Activated T-cell treated with anti-CD3 and anti-CD28 coated beads, Interleukin-2, amount 50 U/mL, for 48 hours (primary cell): Measurements from ENCODE around the gene ILRUN.
A peak's percentile ranks its signal among the peaks of the same experiment; 100 is the strongest.
"Not testable (repeated sequence)": the region's sequence is repeated elsewhere in the genome, so short reads cannot be mapped to it uniquely, and the experiment has no call there.

ENCODE experiments used
- DNase-seq, 2 experiments: peaks; one replicate each; pipeline ENCODE4 v3.0.0-alpha.2; 2020

Gene ILRUN

DNA sequence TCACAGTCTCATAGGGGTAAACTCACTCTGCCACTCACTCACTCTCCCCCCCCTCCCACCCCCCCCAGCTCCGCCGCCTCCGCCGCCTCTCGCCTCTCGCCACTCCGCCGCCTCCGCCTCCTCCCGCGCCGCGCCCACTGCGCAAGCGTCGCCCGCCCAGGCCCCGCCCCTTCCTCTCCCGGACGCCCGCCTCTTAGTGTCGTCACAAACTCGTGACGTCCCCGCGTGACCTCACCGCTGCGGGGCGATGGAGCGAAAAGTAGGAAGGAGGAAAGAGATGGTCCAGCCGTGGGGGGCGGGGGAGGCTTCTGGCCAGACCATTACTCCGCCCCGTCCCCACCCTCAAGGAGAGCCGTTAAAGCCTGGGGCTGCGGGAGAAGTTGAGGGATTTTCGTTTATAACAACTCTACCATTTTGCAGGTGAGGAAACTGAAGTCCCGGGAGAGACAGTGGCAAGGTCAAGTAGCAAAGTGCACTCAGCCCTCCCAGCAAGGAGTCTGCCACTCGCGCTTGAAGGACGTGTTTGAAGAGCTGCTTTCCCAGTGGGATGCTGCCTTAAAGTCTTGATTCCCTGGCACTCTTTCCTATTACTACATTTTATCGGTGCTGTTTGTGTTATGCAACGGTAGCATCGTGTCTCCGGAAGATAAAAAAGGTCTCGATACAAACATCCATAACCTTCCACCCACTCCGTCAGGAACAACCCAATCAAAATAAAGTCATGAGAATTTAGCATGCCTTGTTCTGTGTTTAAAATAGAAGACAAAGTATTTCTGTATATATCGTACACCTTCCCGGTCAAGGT, at the start of gene ILRUN:
ILRUN (minus strand) TSS at position 29 of the 805 bp plus-strand sequence. CDS start 164 bp downstream, outside the sequence.
- DNase-seq: peak; percentile 98

DNA sequence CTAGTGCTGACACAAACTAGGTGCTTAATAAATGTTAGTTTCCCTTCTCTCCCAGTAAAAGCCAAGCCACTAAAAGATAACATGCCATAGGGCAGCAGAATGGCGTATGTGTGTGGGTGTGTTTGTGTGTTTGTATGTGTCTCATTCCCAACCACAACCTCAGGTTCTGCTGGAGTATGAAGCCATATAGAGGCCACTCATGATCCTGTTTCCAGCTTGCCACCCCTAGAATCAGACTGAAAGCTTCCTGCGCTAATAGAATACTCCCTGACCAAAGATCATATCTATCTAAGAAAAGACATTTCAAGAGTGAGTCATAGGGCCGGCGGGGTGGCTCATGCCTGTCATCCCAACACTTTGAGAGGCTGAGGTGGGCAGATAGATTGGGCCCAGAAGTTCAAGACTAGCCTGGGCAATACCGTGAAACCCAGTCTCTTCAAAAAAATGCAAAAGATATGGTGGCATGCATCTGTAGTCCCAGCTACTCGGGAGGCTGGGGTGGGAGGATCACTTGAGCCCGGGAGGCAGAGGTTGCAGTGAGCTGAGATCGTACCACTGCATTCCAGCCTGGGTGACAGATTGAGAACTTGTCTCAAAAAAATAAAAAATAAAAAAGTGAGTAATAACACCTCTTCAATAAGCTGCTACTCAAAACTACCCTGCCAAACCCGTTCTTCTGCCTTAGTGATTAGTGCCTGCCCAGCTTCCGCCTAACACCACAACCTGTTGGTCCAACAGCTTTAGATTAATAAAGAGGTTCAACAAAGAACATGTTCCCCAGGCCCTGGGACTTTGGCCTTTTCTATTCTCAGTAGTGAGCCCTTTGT, 48.9 kb upstream of the ILRUN start:
- peak; percentile 36 to 37 for DNase-seq

DNA sequence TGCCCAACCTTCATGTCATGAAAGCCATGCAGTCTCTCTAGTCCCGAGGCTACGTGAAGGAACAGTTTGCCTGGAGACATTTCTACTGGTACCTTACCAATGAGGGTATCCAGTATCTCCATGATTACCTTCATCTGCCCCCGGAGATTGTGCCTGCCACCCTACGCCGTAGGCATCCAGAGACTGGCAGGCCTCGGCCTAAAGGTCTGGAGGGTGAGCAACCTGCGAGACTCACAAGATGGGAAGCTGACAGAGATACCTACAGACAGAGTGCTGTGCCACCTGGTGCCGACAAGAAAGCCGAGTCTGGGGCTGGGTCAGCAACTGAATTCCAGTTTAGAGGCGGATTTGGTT, 47.7 kb upstream of the ILRUN start:
- DNase-seq: not testable (repeated sequence)

DNA sequence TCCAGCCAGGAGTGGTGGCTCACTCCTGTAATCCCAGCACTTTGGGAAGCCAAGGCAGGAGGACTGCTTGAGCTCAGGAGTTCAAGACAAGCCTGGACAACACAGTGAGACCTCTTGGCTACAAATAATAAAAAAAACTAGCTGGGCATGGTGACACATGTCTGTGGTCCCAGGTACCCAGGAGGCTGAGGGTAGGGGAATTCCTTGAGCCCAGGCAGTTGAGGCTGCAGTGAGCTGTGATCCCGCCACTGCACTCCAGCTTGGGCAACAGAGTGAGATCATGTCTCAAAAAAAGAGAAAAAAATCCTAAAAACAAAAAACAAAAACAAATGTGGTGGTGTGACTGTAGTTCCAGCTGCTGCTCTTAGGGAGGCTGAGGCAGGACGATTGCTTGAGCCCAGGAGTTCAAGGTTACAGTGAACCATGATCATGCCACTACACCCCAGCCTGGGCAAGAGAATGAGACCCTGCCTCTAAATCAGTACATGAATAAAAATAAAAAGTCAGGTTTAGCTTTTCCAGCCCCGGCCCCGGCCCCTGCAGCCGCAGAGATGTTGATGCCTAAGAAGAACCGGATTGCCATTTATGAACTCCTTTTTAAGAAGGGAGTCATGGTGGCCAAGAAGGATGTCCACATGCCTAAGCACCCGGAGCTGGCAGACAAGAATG, 47.2 kb upstream of the ILRUN start:
- no peak for DNase-seq

DNA sequence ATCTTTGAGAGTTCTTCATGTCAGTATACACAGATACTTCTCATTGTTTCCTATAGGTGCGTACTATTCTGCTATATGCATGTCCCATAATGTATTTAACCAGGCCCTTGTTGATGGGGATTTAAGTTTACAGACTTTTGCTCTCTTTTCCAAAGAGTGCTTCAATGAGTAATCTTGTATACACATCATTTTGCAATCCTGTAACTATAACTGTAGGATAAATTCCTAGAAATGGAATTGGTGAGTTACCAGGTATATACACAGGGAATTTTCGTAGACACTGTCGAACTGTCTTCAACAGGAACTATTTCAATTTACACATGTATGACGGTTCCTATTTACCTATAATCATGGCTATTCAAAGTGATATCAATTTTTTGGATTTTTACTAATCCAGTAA, 45.5 kb upstream of the ILRUN start:
- no peak for DNase-seq

DNA sequence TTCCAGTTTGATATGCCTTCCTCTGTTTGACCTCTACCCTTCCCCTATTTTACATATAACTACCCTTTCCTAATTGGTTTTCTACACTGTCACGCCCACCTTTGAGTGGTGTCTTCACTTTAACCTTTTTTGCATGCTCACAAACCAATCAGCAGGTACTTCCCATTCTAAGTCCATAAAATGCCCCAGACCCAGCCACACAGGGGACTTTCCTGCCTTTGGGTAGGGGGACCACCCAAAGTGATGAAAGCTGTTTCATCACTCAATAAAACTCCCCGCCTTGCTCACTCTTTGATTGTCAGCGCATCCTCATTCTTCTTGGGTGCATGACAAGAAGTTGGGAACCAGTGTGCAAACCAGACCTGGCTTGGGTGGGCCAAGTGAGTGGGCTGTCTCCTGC, 40.3 kb upstream of the ILRUN start:
- no peak for DNase-seq

DNA sequence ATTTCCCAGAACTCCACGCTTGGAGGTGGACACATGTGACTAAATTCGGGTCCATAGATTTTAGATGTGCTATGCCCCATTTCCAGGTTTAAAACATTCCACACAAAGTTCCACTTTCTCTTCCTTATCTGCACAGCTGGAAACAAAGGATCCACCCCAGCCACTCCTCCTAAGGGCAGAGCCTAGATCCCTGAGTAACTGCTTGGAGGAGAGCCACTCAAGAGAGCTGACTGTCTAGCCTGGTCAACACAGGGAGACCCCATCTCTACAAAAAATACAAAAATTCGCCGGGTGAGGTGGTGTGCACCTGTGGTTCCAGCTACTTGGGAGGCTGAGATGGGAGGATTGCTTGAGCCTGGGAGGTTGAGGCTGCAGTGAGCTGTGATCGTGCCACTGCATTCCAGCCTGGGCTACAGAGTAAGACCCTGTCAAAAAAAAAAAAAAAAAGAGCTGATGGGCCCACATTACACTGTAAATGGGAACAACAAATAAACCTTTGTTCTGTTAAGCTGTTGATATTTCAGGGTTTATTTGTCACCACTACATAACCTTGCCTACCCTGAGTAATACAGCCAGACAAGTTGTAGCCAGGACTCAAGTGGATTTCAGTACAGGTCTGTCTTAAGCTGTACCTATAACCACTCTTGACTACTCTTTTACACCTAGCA, 35.0 kb upstream of the ILRUN start:
- no peak for DNase-seq

DNA sequence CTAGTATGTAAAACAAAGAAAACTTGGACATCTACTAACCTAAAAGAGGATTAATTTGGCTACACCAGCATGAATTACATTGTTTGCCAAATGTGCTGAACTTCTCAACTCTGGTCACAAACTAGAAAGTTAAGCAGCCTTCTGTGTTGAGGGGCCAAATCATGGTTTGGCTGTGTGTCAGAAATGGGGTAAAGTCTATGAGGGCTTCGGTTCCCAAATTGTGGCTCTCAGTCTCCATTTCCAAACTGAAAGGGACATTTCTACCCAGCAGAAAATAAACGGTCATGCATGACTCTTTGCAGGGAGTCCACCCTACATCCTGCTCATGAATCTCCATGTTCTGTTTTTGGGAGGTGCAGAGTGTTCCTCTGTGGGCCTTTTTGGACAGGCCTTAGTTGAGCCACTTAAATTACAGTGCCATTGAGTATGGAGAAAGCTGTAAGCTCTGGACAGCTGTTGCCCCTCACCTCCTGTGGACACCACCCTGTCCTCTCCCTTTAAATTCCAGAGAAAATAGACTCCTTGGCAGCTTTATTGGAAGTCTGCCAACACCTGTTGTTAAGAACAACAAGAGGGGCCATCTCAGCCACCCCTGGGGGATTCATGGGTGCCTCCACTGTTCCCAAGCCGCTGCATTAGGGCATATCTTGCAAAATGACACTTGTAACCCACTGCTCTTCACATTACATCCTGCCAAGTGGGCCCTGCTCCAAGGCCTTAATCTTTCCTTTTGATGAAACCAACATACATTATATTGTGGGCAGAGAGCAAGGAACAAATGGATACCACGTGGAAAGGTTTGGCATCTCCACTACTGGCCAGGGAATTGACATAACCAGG, 33.3 kb upstream of the ILRUN start:
- DNase-seq: no peak

DNA sequence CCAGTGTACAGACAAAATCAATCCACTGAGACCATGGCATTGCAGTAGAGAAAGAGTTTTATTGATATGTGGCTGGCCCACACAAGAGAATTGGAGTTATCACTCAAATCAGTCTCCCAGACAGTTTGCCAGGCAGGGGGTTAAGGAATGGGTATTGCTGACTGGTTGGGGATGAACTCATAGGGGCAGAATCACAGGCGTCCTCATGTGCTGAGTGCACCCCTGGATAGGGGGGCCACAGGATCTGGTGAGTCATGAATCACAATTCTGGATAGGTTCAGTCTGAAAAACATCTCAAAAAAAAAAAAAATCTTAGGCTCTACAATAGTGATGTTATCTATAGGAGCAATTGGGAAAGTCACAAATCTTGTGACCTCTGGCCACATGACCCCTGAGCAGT, 29.5 kb upstream of the ILRUN start:
- no peak for DNase-seq

DNA sequence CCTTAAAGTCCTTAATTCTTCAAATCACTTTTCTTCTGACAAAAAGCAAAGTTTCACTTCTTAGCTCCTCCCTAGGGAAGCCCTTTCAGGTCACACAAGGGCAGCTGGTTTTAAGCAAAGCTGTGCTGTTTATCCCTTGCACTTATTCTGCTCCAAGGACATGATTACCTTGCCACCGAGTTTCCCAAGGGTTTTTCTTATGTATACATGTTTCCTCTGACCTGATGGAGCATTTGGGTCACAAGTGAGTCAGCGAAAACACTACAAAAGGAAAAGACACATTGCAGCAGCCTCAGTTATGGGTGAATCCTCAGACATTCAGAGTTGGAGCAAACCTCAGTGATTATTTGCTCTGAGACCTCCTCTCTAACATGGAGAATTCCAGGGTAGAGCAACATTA, 26.6 kb upstream of the ILRUN start:
- DNase-seq: no peak

DNA sequence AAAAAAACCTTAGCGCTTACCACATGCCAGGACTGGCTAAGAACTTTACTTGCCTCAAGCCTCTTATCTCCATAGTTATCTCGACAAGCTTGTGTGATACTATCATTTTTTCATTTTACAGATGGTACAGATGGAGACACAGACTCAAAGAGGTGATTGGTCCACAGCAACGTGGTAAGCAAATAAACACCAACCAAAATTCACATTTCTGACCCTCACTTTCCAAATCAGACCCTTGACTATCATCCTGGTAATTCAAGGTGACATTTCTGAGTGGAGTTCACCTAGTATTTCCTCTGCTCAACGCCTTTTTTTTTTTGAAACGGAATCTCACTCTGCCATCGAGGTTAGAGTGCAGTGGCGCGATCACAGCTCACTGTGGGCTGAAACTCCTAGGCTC, 25.9 kb upstream of the ILRUN start:
- DNase-seq: no peak

DNA sequence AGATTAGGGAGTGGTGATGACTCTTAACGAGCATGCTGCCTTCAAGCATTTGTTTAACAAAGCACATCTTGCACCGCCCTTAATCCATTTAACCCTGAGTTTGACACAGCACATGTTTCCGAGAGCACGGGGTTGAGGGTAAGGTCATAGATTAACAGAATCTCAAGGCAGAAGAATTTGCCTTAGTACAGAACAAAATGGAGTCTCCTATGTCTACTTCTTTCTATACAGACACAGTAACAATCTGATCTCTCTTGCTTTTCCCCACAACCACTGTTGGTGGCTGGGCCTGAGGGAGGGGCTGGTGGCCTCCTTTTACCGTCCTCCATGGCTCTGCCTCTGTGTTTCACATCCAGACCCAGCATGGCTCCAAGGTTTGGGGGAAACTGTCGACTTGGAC, 23.6 kb upstream of the ILRUN start:
- not testable (repeated sequence) for DNase-seq

DNA sequence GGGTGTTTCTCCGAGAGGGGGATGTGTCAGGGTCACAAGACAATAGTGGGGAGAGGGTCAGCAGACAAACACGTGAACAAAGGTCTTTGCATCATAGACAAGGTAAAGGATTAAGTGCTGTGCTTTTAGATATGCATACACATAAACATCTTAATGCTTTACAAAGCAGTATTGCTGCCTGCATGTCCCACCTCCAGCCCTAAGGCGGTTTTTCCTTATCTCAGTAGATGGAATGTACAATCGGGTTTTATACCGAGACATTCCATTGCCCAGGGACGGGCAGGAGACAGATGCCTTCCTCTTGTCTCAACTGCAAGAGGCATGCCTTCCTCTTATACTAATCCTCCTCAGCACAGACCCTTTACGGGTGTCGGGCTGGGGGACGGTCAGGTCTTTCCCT, 23.1 kb upstream of the ILRUN start:
- DNase-seq: not testable (repeated sequence)

DNA sequence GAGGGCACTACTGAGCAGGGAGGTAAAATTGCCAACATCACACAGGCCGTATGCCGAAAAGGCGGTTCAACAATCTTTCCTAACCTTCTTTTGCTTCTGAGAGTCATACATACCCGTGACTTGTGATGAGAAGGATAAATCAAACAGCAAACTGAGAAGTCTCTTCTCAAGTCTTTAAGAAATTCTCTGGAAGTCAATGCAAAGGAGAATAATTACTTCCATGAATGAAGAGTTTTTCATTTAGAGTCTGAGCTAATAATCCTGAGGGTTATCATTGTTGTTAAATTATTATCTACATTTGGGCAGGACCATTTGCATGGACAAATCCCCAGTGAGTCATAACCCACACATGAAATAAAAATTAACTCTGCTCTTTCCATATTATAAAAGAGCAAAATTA, 22.4 kb upstream of the ILRUN start:
- DNase-seq: no peak

DNA sequence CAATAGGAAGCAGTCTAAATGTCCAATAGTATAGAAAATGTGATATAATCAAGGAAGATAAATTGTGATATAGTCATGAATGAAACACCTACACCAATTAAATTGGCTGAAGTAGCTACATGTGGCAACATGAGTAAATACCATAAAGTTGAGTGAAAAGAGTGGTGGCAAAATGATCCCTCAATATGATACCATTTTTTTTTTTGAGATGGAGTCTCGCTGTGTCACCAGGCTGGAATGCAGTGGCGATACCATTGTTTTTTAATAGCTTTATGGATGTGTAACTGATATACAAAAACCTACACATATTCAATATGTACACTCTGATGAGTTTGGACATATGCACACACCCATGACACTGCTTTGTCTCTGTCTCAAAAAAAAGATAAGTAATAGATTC, 20.9 kb upstream of the ILRUN start:
- DNase-seq: no peak

DNA sequence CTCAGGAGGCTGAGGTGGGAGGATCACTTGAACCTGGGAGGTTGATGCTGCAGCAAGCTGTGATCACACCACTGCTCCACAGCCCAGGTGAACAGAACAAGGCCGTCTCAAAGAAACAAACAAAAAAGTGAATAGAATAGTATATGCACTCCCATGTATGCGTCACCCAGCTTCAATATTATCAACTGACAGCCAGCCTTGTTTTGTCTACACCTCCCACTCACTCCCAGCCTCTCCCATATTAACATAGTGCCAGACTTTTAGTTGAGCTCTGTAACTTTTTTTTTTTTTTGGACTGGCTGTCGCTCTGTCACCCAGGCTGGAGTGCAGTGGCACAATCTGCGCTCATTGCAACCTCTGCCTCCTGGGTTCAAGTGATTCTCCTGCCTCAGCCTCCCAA, 18.1 kb upstream of the ILRUN start:
- DNase-seq: no peak

DNA sequence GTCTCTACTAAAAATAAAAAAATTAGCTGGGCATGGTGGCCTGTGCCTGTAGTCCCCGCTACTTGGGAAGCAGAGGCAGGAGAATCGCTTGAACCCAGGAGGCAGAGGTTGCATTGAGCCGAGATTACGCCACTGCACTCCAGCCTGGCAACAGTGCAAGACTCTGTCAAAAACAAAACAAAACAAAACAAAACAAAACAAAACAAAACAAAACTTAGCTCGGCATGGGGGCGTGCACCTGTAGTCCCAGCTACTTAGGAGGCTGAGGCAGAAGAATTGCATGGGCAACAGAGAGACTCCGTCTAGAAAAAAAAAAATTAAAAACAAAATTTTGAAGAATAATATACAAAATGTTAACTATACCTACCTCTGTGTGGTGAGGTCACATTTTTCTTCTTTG, 16.3 kb upstream of the ILRUN start:
- DNase-seq: not testable (repeated sequence)

DNA sequence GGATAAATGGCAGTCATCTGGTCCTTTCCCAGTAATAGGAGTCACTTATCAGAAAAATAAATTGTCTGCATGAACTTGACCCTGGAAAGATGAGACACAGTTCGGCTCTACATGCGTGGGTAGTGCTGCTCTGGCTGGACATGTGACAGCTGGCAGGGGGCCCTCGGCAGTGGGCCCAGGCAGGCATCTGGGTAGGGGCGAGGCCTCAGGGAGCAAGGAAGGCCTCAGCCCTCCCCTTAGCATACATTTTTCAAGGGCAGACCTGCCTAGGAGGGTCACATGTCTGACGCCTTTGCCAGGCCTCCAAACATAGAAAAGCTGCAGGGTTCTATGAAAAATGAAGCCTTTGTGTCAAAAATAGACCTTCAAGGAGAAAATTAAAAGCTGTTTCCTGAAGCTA, 12.8 kb upstream of the ILRUN start:
- no peak for DNase-seq

DNA sequence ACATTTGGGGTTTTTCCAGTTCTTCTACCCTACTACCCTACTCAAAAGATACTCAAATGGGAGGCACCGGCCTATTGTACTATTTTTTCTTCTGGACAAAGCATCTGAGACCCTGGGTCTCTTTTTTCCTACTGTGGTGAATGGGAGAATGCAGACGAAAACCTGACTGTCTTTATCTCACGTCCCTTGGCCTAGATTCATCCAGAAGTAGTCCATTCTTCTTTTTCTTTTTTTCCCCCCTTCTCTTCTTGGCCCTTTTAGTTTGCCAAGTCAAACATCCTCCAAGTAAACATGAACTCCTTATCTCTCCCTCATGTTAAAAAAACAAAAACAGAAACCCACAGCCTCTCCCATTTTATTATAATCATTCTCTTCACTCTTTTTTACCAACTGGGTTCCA, 8.7 kb upstream of the ILRUN start:
- no peak for DNase-seq

DNA sequence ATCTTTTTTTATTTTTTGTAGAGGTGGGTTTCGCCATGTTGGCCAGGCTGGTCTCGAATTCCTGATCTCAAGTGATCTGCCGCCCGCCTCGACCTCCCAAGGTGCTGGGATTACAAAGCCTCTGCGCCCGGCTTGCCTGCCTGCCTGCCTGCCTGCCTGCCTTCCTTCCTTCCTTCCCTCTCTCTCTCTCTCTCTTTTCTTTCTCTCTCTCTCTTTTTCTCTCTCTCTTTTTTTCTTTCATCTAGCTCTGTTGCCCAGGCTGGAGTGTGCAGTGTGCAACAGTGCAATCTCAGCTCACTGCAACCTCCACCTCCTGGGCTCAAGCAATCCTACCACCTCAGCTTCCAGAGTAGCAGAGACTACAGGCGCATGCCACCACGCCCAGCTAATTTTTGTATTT, 4.6 kb upstream of the ILRUN start:
- DNase-seq: no peak

DNA sequence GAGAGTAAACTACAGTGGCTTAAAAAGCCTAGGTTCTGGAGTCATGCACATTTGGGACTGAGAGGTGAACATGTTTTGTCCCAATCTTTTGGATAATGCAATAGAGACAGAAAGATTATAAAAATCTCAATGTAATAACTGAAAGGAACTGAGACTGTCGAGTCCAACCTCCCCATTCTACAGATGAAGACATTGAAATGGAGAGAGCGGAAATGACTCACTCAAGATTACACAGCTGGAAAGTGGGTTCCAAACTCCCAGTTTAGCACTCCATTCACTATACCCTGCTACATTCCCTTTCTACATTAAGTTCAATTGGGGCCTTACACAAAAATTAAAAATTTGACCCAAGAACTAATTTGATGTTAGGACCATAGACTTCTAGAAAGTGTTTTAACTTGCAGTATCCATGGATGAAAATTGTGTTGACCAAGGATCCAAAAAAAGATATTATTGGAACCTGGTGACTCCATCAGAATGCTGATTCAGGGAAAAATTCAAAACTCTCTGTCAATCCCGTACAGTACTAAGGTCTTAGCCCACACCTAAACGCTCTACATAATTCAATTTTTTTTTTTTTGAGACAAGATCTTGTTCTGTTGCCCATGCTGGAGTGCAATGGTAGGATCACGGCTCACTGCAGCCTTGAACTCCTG, 1.5 kb upstream of the ILRUN start:
- no peak for DNase-seq

DNA sequence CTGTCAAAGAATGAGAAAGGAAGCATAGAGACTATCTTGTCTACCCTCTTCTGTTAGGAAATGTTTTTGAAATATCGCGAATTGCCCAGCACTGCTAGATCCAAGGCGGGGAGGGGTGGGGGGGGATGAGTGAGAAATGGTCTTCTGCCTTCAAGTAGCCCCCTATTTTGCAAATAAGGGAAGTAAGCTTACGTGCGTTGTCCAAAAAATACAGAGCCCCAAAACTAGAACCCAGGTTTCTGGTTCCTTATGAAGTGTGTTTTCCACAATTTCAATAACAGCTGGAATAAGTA, 923 bp upstream of the ILRUN start:
- no peak for DNase-seq
